Kidney (tissue), 14 donors: ENCODE measurements around the gene LAMA1. TPM values are rescaled to one million over a fixed set of nuclear protein-coding genes. Genes with fewer than 3 reads are reported as not detected.

ENCODE experiments used
- DNase-seq, 5 donors: peaks; one replicate each; pipeline ENCODE4 v3.0.0-alpha.2; 2013 to 2020
- FAIRE-seq: peaks from 2 replicates; lab custom pipeline; 2012; peaks lifted over from hg19 to GRCh38; lab: Jason Lieb, UNC
- H3K27ac ChIP-seq, 2 donors: one replicate each; pipeline ENCODE4 v1.7.0; 2013; ENCODE audit warnings: low read depth in 2 of 2, low read length in 2 of 2, inconsistent platforms in 1 of 2
- H3K27me3 ChIP-seq: one replicate; pipeline ENCODE4 v1.7.1; 2013; ENCODE audit warnings: low read length, inconsistent platforms; ENCODE audit not compliant: control insufficient read depth, insufficient read depth
- H3K36me3 ChIP-seq, 3 donors: one replicate each; pipeline versions ENCODE4 v1.7.0 to v1.7.1; 2013; ENCODE audit warnings: low read length in 3 of 3, control low read depth in 1 of 3, inconsistent platforms in 1 of 3; ENCODE audit not compliant: insufficient read depth in 3 of 3, control insufficient read depth in 2 of 3
- H3K4me1 ChIP-seq, 3 donors: one replicate each; pipeline versions ENCODE4 v1.7.0 to v1.7.1; 2013; ENCODE audit warnings: low read length in 3 of 3, inconsistent platforms in 1 of 3, low read depth in 1 of 3; ENCODE audit not compliant: control insufficient read depth in 2 of 3, insufficient read depth in 2 of 3
- H3K4me3 ChIP-seq, 3 donors: one replicate each; pipeline versions ENCODE4 v1.7.0 to v1.8.1; 2013; ENCODE audit warnings: low read length in 3 of 3, control low read depth in 1 of 3, inconsistent platforms in 1 of 3
- H3K9ac ChIP-seq, 3 donors: one replicate each; pipeline versions ENCODE4 v1.7.0 to v1.7.1; 2013; ENCODE audit warnings: low read length in 3 of 3, control low read depth in 1 of 3, inconsistent platforms in 1 of 3
- H3K9me3 ChIP-seq, 3 donors: one replicate each; pipeline versions ENCODE4 v1.7.0 to v1.7.1; 2013; ENCODE audit warnings: low read length in 3 of 3, control low read depth in 1 of 3, inconsistent platforms in 1 of 3; ENCODE audit not compliant: control insufficient read depth in 2 of 3, insufficient read depth in 1 of 3
- CTCF ChIP-seq: IDR thresholded peaks from 3 replicates; pipeline ENCODE4 v1.5.1; 2012; ENCODE audit warnings: mild to moderate bottlenecking, moderate library complexity, borderline replicate concordance; ENCODE audit not compliant: insufficient read depth; ENCODE audit errors: extremely low read depth
- intact Hi-C: fragments of 100-400 bp; cut with DNase I; formaldehyde crosslinking; loops from one replicate; pipeline ENCODE4 v1.11.1; 2022
- polyA plus RNA-seq: library from polyadenylated mRNA; stranded (reverse); fragments of 350-450 nt; fragmentation: Illumina TruSeq; extraction: RNeasy Lipid Tissue Mini Kit (QIAGEN cat#74804); gene quantifications from one replicate; pipeline ENCODE4 v1.2.3, GENCODE V29; 2014; ENCODE audit warnings: low read depth, low replicate concordance; ENCODE audit not compliant: insufficient read depth
- total RNA-seq: library from RNA; stranded (reverse); fragmentation: NEBNext Ultra II Directional; extraction: Animal tissue kit (Norgen Biotek cat#: 25700); gene quantifications from one replicate; pipeline ENCODE4 v1.2.1, GENCODE V29; 2021
- donor health status: control.
- donor health status: control.
- donor health status: control.
- donor health status: control.
- donor health status: control.
- donor health status: DM: yes; HTN: yes; CAD: no.
- donor health status: Normal renal cell carcinoma (clear cell type).

LAMA1 gene
- total and polyA plus RNA-seq, 2 donors from 2014 or later: 10.7 to 14.1 TPM

DNA sequence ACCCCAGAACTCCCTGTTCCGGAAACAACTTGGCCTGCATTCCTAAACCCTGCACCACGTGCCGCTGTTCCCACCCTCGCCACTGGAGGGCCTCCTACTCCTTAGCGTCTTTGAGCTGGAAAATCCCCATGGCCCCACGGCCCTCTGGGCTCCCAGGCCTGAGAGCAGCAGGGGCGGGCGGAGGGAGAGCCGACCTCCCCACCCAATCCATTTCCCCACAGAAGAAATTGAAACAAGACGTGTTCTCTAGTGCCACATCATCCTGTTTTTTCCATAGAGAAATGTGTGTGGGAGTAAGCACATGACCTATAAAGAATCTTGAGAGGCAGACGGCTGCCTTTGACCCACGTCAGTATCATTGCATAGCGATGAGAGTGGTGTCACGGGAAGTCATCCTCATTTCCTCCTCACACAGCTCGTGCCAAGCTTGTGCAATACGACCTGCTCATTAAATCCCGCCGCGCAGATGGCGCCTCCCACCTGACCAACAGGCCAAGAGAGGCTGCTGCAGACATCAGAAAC is 79.2 kb downstream of the LAMA1 start:
- TF ChIP-seq CTCF: peak; percentile 64
- Histone ChIP-seq H3K27me3 (no peaks in the 10 kb centered on the region), H3K36me3 (no peaks in the 10 kb centered on the region), H3K4me1 (peaks cover 0 to 4% (median 0%) of the 10 kb centered on the region in 3 donors), H3K27ac (peak overlapping the region in 1 of 2 donors; percentile 61), H3K9ac (peak overlapping the region in 1 of 3 donors; percentile 41), H3K4me3 (peak overlapping the region in 2 of 3 donors; percentile 31 to 43), H3K9me3 (no peaks in the 10 kb centered on the region)
- intact Hi-C loops: loop anchor here (10.0 kb wide), 1 partner anchor 136 kb away; no protein-coding TSS in a partner anchor
- DNase-seq (peak; percentile 85 to 93 (median 92)), FAIRE-seq (no peak)

DNA sequence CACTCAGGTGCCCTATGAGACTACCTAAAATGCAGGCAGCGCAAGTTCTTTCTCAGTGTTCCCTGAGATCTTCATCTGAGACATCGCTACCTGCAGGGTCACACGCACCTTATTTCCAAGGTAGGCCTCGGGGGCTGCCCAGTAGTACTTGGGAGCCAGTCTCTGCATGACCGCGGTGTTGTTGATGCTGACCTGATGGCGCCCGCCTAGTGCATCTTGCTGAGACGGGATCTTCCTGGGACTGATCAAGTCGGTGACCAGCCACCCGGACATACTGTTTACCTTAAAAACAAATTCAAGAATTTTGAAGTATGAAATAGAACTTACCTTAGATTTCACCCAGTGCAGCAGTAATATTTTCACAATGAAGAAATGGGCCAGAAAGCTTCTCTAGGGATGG is 80.1 kb downstream of the LAMA1 start:
- Histone ChIP-seq H3K9ac (no peak overlapping the region), H3K4me3 (no peak overlapping the region), H3K4me1 (peaks cover 0 to 4% (median 0%) of the 10 kb centered on the region in 3 donors), H3K36me3 (no peaks in the 10 kb centered on the region), H3K27me3 (no peaks in the 10 kb centered on the region), H3K27ac (no peak overlapping the region), H3K9me3 (no peaks in the 10 kb centered on the region)
- TF ChIP-seq CTCF: no peak
- intact Hi-C loops: loop anchor here (10.0 kb wide), 1 partner anchor 137 kb away; no protein-coding TSS in a partner anchor
- no peak for FAIRE-seq
- no peak for DNase-seq

DNA sequence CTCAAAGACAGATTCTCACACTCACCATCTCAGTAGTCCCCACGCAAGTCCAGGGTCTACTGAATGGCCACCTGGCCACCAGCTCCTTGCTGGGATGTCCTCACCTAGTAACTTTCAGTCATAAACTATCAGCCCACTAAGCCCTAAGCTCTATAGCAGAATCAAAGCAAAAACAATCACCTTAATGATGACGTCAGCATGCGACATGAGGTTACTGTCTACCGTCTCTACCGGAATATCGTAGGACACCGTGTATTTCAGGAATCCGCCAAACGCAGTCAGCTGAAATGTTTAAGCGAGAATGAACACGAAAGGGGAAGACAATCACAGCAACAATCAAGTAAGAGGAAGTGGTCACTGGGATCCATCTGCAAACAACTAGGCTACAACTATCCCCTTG is 81.8 kb downstream of the LAMA1 start:
- no peak for FAIRE-seq
- TF ChIP-seq CTCF: no peak
- no peak overlapping the region for H3K27ac ChIP-seq

More for the DNA sequence above, 81.8 kb downstream of the LAMA1 start:
- H3K4me1 ChIP-seq: peaks cover 0 to 4% (median 0%) of the 10 kb centered on the region in 3 donors
- H3K36me3 ChIP-seq: no peaks in the 10 kb centered on the region
- H3K9ac ChIP-seq: no peak overlapping the region
- H3K4me3 ChIP-seq: no peak overlapping the region
- H3K9me3 ChIP-seq: no peaks in the 10 kb centered on the region
- intact Hi-C loops: loop anchor here (10.0 kb wide), 1 partner anchor 139 kb away; no protein-coding TSS in a partner anchor
- DNase-seq: no peak
- no peaks in the 10 kb centered on the region for H3K27me3 ChIP-seq
